Neural cell (in vitro differentiated cells): Measurements from ENCODE around the gene CDH4.

Source experiments
- CTCF ChIP-seq: fragments of 450-650 bp; IDR thresholded peaks from 2 replicates; pipeline ENCODE4 v1.5.1; 2014; ENCODE audit warnings: antibody characterized with exemption, mild to moderate bottlenecking, moderate library complexity; ENCODE audit not compliant: poor library complexity, severe bottlenecking
- EP300 ChIP-seq: fragments of 450-650 bp; conservative IDR thresholded peaks from 2 replicates; pipeline ENCODE4 v1.6.1; 2014; ENCODE audit warnings: antibody characterized with exemption, mild to moderate bottlenecking, moderate library complexity; ENCODE audit not compliant: poor library complexity, severe bottlenecking
- EZH2 ChIP-seq: fragments of 200-600, 300-800 bp; shearing (Covaris generic), sonication (generic); IDR thresholded peaks from 2 replicates; pipeline ENCODE4 v1.6.1; 2014; ENCODE audit warnings: antibody characterized with exemption, low read length, borderline replicate concordance, mild to moderate bottlenecking; ENCODE audit not compliant: insufficient read depth, poor library complexity, severe bottlenecking
- MXI1 ChIP-seq: fragments of 450-650 bp; conservative IDR thresholded peaks from 2 replicates; pipeline ENCODE4 v1.6.1; 2014; ENCODE audit warnings: antibody characterized with exemption, mild to moderate bottlenecking; ENCODE audit not compliant: poor library complexity, severe bottlenecking
- POLR2AphosphoS5 ChIP-seq: IDR thresholded peaks from 2 replicates; pipeline ENCODE4 v1.6.1; 2012
- RAD21 ChIP-seq: fragments of 450-650 bp; conservative IDR thresholded peaks from 2 replicates; pipeline ENCODE4 v1.6.1; 2014; ENCODE audit warnings: antibody characterized with exemption, mild to moderate bottlenecking, moderate library complexity
- TAF1 ChIP-seq: IDR thresholded peaks from 2 replicates; pipeline ENCODE4 v1.6.1; 2012; ENCODE audit warnings: low read depth
- TF ChIP-seq, protein P1 (sequence below): IDR thresholded peaks from 2 replicates; pipeline ENCODE4 v1.6.1; 2012; ENCODE audit warnings: borderline replicate concordance

DNA sequence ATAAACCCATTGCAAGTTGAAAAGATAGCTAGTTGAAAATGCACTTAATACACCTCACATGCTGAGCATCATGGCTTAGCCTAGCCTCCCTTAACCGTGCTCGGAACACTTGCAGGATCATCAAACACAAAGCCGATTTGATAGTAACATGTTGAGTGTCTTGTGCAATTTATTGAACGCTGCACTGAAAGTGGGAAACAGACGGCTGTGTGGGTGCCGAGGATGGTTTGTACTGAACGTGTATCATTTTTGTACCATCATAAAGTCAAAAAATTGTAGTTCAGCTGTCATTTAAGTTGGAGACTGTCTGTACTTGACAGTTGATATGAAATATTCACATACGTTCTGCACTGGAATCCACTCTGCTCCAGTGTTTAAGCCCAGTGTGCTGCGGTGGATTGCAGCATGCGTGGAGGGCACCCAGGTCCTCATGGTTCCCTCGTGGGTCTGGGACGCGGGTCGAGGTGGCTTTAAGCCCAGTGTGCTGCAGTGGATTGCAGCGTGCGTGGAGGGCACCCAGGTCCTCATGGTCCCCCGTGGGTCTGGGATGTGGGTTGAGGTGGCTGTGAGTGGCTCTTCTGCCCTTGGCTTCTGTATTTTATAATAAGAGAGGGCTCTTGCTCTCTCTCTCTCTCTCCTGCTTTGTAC is 77.0 kb downstream of the CDH4 start:
- no peak for TF ChIP-seq CTCF
- TF ChIP-seq EZH2, result no peak
- TF ChIP-seq, protein P1, sequence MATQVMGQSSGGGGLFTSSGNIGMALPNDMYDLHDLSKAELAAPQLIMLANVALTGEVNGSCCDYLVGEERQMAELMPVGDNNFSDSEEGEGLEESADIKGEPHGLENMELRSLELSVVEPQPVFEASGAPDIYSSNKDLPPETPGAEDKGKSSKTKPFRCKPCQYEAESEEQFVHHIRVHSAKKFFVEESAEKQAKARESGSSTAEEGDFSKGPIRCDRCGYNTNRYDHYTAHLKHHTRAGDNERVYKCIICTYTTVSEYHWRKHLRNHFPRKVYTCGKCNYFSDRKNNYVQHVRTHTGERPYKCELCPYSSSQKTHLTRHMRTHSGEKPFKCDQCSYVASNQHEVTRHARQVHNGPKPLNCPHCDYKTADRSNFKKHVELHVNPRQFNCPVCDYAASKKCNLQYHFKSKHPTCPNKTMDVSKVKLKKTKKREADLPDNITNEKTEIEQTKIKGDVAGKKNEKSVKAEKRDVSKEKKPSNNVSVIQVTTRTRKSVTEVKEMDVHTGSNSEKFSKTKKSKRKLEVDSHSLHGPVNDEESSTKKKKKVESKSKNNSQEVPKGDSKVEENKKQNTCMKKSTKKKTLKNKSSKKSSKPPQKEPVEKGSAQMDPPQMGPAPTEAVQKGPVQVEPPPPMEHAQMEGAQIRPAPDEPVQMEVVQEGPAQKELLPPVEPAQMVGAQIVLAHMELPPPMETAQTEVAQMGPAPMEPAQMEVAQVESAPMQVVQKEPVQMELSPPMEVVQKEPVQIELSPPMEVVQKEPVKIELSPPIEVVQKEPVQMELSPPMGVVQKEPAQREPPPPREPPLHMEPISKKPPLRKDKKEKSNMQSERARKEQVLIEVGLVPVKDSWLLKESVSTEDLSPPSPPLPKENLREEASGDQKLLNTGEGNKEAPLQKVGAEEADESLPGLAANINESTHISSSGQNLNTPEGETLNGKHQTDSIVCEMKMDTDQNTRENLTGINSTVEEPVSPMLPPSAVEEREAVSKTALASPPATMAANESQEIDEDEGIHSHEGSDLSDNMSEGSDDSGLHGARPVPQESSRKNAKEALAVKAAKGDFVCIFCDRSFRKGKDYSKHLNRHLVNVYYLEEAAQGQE, result no peak
- TF ChIP-seq TAF1, result no peak
- no peak for TF ChIP-seq POLR2AphosphoS5
- no peak for TF ChIP-seq RAD21
- no peak for TF ChIP-seq MXI1
- TF ChIP-seq EP300, result no peak
